NK-92 (cell line): ENCODE measurements around the gene CBLN3.

Experiments used
- DNase-seq: peaks from one replicate; lab custom pipeline; 2025; ENCODE audit not compliant: unreplicated experiment; lab: John Stamatoyannopoulos, UW

CBLN3 gene

DNA sequence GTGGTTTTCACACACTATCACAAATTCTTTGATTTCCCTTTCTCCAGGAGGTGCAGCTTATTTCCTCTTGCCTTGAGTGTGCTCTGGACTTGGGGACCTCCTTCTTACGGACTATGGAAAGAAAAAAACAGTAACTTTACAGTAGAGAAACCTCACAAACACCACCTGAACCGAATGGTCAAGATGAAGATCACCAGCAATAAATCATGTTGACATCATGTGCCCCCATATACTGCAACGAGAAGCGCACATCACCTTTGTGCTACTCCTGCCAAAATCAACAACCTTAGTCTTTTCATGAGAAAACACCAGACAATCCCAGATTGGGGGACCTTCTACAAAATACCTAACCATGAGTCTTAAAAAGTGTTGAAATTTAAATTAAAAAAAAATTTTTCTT is 43.9 kb downstream of the CBLN3 start:
- no peak for DNase-seq

DNA sequence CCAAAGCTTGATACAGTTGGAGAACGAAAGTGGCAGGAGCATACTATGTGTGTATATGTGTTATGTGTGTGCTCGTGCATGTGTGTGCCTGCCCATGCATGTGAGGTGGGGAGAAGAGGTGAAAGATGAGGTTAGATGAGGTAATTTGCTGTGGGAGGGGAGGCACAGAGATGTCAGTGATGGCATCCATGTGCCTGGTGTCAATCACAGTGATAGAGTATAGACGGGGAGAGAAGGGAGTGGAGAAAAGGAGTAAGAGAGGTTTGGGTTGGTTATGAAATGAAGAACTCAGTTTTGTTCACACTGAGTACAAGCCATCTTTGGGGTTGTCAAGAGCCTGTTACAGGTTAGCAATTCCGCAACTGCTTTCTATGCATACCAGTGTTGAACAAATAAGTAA is 45.3 kb downstream of the CBLN3 start:
- DNase-seq: no peak

DNA sequence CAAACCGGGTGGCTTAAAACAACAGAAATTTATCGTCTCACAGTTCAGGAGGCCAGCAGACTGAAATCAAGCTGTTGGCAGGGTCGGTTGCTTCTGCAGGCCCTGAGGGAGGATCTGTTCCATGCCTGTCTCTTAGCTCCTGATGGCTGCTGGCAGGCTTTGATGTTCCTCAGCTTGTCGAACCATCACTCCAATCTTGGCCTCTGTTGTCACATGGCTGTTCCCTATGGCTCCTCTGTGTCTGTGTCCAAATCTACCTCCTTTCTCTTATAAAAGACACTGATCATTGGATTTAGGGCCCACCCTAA is 47.5 kb downstream of the CBLN3 start:
- DNase-seq: no peak

DNA sequence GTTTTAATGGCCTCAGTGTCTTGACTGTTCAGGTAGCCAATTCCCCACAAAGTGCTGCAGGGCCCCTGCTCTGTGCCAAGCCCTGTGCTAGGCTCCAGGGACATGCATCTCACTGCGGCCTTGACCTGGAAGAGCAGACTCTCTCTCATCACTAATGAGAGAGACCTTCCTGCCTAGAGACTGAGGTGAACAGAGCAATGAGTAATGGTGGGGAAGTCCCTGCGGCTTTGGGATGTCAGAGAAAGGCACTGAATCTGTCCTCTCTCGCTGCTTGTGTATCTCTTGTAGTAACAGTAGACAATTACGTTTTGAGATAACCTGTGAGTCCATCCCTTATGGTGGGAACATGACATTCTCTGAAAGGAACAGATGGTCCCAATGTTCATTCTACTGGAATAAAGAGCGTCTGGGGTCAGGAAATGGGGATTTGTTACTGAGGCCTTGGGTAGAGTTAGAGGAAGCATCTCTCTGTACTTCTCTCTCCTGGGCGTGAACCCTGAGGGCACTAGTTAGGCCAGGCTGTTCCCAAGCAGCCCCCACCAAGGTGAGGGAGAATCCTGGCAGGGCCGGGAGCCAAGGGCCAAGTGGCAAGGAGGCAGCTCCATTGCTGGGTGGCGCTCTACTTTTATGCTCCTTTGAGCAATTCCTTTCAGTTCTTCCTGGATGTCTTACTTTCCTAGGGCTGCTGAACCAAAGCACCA is 48.0 kb downstream of the CBLN3 start:
- no peak for DNase-seq

DNA sequence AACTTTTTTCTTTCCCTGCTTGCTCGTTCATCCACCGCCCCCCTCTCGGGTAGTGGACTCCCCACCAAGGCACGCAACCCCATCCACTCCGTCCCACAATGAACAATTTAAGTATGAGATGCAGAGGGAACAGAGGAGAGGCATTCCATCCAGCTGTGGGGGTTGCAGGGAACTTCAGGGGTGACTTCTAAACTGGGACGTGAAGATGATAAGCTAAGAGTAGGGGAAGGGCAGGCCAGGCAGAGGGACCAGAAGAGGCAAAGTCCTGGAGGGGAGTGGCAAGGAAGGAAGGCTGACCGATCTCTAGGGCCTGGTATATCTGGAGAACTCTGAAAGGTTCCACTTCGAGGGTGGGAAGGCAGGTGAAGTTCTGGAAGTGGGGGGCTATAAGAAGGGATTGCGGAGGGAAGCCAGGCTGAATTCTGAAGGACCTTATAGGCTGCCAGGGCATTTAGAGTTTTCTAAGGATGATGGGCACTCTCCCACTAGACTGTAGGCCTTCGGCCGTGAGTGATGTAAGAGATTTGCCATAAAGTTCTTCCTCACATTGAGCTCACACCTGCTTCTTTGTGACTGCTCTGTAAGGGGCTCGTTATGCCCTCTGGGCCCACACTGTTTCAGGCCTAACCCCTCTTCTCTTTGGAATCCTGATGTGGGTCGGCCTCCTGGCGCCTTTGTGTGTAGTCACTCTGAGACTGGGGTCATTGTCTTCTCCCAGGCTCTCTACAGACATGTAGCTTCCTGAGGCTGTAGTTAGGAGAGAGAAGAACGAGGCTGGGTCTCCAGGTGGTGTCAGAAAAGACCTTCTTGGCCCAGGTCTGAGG is 49.3 kb downstream of the CBLN3 start:
- DNase-seq: no peak

DNA sequence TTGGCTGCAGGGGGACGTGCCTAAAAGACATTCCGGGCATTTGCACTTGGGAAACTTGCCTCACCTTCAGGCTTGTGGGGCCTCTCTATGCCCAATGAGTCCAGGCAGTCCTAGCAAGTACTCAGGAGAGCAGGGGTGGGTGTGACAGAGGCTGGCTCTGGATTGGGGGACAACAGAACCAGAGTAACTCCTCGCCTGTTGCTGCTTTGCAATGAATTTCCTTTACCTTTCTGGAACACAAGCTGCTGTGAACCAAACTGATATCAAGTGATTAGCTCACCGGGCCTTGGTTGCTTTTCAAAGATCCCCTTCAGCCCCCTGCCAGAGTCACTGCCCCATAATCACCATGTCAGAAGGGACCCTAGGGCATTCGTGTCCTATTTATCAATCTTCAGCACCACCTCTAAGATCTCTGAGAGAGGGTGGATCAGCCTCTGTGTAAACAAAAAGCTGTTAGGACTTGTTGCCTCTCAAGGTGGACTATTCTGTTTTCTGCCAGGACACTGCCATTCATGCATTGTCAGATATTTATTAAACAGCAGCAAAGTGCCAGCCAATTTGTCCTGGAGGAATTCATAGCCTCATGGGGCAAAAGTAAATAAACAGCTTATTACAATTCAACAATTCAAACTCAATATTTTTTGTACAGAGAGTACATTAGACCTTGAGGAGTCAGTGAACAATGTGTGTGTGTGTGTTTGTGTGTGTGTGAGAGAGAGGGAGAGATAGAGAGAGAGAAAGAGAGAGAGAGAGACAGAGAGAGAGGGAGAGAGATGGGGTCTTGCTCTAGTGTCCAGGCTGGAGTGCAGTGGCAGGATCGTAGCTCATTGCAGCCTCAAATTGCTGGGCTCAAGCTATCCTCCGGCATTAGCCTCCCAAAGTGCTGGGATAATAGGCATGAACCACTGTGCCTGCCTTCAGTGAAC is 50.2 kb downstream of the CBLN3 start:
- no peak for DNase-seq

DNA sequence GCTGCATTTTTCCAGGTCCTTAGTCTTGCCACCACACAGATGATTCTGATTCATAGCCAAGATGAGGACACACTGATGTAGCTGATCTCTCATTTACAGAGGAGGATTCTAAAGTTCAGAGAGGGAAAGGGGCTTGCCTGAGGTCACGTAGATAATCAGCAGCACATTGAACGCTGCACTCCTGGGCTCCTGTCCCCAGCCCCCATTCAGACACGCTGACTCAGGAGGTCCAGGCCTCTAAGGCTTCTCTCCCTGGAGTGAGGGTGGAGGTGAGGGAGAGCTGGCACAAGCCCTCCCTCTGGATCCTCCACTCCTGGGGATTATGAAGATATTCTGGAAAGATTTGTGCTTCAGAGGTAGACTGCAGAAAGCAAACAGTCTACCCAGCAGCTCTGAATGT is 51.1 kb downstream of the CBLN3 start:
- no peak for DNase-seq

DNA sequence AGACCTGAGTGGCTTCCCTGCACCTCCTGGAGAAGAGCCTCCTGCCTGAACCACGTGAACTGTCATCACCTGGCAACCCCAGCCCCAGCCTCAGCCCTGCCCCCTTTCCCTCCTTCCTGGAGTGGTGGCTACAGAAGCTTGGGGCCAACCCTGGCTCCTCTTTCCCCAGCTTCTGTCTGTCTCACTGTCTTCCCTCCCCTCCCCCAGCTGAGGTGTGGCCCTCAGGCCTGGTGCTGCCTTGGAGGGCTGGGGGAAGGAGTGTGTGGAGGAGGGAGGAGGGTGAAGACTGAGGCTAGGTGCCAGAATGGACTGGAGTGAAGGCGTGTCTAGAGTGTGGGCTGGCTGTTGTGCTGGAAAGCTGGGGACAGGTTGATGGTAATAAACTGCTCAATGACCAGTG is 51.8 kb downstream of the CBLN3 start:
- DNase-seq: no peak

DNA sequence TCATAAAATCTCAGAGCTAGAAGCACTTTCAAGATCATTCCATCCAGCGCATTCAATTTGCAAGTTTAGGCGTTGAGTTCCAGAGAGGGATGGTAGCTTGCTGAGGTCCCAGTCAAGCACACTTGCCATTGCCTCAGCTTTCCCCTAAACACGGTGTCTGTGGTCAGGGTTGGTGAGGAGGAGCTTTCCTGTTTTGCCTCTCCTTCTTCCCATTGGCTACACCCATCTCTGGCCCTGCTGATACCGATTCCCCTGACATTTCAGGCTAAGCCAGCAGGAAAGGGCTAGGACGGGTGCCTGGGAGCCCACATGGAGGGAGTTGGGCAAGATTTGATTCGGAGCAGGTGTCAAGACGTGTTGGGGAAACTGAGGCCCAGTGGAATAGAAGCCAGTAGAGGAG is 52.3 kb downstream of the CBLN3 start:
- DNase-seq: no peak
